Measurements from ENCODE around the gene DENND2A.
"Not testable (repeated sequence)": the region's sequence is repeated elsewhere in the genome, so short reads cannot be mapped to it uniquely, and the experiment has no call there.

Gene DENND2A

DNA sequence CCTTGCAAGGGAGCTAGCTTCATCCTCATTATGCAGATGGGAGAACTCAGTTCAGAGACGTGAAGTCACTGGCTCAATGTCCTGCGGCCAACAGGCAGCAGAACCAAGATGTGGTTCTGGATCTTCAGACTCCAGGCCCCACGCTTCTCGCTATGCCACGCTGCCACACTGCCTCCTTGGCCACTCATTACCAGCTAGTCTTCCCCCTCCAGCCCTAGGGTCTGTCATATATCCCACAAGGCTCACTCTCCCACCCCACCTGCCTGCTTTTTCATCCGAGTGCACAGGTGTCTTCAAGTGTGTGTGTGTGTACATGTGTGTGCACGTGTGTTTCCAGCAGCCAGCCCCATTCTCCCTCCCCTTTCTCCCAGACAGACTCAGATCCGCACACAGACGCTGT is 53.4 kb downstream of the DENND2A start:
- no peak for DNase-seq (ENCODE audit: low read depth in 2 of 2)

DNA sequence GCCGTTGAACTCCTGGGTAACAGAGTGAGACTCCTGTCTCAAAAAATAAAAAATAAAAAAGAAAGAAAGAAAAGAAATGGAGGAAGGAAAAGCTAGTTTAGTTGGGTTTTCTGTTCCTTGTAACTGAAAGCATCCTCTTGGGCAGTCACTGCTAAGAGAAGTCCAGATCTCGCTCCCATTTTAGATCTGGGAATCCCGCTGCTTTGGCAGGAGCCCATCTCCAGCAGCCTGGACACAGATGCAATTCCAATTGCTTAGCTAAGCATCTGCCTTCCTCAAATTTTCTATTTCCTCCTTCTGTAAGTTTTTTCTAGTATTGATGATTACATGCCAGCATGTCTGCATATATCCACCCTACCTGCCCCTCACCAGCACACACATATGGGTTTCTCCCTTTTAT is 54.1 kb downstream of the DENND2A start:
- no peak for DNase-seq (ENCODE audit: low read depth in 2 of 2)

DNA sequence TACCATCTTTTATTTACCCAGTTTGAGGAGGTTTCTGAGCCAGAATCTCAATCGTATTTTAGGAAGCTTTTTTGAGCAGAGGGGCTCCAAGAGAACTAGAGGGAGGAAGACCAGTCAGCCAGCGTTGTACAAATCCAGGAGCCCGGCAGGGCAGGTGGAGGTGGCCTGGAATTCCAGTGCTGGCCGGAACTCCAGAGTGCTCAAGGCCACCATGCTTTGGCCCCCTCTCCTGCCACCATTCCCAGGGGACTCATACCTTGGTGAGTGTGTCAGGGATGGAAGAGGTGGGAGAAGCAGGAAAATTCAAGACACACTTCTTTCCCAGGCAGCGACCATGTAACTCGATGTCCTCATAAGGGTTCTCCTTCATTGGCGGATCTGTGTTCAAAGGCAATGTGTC is 55.3 kb downstream of the DENND2A start:
- no peak for DNase-seq (ENCODE audit: low read depth in 2 of 2)

DNA sequence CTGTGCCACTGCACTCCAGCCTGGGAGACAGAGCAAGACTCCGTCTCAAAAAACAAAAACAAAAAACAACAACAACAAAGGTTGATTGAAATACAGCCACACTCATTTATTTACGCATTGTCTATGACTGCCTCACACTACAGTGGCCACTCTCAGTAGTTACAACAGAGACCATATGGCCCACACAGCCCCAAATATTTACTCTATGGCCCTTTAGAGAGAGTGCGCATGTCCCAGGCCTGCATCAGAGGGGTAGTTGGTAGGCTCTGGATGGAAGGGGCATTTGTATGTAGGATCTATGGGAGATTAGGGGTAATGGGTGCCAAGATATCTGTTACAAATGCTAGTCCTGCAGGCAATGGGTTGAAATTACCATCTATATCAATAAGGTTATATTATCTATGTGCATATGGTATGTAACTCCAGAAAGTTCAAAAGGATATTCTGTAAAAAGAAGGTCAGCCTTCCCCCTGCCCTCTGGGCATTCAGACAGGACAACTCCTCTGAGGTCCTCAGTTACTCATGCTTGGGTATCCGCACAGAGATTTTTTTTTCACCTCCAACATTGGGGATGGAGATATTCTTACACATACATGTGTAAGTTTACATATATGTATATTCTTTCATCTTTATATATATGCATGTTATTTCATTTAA is 56.3 kb downstream of the DENND2A start:
- no peak for DNase-seq (ENCODE audit: low read depth in 2 of 2)

DNA sequence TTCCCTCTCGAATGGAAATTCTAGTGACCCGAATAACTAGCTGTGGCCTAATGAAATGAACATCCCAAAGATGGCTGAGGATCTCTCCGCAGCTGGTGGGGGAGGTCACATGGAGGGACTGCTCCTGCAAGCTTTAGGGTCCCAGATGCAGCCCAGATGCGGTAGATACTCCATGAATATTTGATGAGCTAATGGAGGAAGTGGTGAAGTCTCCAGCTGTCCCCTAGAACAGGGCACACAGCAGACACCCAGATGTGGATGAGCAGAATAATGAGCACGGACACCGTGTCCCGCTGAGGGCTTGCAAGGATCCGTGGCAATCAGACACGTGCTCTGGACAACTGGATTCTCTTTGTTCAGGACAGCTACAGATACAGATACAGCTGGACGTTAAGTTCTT is 59.2 kb downstream of the DENND2A start:
- DNase-seq (ENCODE audit: low read depth in 2 of 2) = no peak

DNA sequence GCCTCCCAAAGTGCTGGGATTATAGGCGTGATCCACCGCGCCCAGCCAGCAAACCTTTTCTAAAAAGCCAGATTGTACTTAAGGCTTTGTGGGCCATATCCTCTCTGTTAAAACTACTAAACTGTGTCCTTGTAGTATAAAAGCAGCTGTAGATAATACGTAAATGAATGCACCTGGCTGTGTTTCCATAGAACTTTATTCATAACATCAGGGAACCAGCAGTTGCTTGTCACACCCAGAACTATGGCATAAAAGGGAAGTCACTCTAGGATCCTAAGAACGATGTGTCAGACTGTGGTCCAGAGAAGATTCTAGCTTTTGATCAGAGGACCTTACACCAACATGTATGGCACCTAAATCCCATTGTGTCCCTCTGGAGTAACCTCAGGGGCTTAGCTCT is 63.0 kb downstream of the DENND2A start:
- no peak for DNase-seq (ENCODE audit: low read depth in 2 of 2)

DNA sequence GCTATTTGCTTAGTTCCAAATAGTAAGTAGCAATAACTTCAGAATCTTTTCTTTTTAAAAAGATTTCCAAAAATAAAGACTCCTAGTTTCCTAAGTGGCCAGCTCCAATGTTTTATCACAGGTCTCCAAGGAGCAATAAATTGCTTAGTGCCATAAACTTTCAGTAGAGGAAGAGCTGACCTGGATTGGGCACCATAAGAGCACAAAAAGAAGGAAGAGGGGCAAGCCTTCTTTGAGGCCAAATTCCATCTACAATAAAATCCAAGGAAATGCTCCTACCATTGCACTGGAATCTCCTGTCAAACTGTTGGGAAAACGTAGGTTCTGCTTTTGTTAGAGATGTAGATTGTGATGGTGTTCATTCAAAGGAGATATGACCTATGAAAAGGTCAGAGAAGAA is 64.0 kb downstream of the DENND2A start:
- no peak for DNase-seq (ENCODE audit: low read depth in 2 of 2)

DNA sequence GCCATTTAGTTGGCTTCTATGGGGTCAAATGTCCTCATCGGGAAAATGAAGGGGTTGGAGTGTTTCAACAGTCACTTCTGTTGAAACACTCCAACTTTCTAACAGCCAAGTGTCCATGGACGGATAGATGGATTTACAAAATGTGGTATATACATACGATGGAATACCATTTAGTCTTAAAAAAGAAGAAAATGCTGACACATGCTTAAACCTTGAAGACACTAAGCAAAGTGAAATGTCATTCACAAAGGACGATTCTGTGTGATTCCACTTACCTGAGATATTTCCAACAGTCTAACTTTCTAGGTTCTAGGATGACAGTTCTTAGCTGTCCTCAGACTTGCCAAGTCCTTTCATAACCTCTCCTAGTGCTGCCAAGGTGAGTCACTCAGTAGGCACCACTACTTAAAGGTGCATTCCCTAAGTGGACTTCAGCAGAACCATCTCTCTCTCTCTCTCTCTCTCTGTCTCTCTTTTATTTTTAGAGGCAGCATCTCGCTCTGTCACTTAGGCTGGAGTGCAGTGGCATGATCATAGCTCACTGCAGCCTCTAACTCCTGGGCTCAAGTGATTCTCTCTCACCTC is 69.0 kb downstream of the DENND2A start:
- no peak for DNase-seq (ENCODE audit: low read depth in 2 of 2)

DNA sequence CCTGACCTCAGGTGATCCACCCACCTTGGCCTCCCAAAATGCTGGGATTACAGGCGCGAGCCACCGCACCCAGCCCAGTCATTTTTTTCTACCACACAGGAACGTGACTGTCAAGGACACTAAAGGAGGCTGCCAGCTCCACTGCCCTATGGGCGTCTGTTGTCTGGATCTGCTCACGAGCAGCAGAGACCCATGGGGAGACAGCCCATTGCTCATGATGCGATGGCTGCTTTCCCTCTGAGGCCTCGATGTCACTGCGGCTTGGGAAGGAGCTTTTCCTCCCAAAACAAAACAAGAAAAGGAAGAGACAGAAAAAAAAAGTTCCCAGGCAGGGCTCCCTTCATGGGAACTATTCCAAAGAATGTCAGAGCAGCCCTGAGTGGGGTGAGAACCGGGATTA is 70.5 kb downstream of the DENND2A start:
- no peak for DNase-seq (ENCODE audit: low read depth in 2 of 2)

DNA sequence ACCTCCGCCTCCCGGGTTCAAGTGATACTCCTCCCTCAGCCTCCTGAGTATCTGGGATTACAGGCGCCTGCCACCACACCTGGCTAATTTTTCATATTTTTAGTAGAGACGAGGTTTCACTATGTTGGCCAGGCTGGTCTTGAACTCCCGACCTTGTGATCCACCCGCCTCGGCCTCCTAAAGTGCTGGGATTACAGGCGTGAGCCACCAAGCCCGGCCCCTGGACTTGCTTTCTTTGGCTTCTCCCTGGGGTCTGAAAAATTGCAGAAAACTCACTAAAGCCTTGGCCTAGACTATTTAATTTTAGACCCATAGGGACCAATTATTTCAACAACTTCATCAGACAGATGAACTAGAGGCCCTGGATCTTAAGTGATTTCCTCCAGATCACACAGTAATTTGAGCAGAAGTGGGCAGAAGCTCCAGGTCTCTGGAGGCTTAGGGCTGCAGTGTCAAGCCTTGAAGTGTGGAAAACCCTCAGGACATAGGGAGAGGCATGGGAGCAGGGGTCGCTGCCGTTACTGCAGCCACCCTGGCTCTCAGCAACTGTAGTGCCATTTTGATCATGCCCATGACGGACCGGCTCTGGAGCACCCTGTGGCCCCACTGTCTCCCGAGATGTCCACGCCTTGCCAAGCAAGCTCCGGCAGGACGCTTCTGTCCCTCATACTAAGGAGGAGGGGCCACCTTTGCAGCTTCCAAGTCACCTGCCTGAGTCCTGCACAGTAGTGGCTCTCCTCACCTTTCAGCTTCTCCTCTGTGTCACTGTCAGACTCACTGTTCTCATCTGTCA is 72.4 kb downstream of the DENND2A start:
- DNase-seq (ENCODE audit: low read depth in 2 of 2) = no peak

DNA sequence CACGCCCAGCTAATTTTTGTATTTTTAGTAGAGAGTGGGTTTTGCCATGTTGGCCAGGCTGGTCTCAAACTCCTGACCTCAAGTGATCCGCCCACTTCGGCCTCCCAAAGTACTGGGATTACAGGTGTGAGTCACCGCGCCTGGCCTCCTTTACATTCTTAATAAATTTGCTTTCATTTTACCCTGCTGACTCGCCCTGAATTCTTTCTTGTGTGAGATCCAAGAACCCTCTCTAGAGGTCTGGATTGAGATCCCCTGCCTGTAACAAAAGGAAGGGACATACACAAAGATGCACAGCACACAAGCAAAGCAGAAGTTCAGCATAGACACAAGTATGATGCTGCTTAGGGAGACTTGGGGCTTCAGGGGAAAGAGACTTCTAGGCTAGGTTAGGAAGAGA is 74.4 kb downstream of the DENND2A start:
- not testable (repeated sequence) for DNase-seq (ENCODE audit: low read depth in 2 of 2)

DNA sequence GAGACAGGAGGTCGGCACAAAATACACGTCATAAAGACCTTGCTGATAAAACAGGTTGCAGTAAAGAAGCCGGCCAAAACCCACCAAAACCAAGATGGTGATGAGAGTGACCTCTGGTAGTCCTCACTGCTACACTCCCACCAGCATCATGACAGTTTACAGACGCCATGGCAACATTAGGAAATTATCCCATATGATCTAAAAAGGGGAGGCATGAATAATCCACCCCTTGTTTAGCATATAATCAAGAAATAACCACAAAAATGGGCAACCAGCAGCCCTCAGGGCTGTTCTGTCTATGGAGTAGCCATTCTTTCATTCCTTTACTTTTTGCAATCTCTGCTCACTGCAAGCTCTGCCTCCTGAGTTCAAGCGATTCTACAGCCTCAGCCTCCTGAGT is 74.9 kb downstream of the DENND2A start:
- not testable (repeated sequence) for DNase-seq (ENCODE audit: low read depth in 2 of 2)

DNA sequence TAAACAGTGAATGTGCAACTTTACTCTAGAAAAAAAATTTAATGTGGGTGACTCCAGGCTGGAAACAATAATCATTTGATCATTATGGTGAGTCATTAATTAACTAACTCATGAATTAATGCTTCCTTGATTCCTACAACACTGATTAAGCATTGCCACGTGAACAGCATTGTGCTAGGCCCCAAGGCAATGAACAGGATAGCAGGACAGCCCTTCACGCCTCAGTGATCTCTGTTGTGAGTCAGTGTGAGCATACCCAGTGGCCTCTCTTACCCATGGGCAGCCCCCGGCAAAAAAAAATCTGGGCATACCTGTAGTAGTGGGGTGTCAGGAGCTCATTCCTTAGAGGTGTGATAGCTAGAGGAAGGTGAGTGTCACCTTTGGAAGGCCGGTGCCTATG is 76.0 kb downstream of the DENND2A start:
- no peak for DNase-seq (ENCODE audit: low read depth in 2 of 2)

DNA sequence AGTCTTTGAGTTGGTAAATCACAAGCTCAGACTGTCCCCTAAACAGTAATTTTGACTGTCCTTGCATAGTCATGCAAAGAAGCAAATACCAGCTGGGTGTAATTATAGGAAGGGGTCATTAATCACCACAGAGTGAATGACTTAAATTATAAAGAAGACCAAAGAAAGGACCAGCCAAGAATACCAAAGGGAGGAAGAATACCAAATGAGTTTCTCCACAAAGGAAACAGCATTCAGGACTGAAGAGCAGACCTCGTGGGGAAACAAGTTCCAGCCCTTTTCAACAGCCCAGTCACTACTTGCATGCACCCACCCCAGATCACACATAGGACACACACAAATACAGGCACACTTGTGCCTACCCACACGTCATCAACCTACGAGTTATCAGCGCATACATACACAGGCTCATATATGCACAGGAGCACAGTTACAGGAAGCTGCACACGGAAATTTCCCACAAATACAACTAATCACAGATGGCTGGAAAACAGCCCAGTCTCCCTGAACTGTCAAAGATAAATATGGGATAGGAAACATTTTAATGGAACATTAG is 77.6 kb downstream of the DENND2A start:
- DNase-seq (ENCODE audit: low read depth in 2 of 2) = no peak

DNA sequence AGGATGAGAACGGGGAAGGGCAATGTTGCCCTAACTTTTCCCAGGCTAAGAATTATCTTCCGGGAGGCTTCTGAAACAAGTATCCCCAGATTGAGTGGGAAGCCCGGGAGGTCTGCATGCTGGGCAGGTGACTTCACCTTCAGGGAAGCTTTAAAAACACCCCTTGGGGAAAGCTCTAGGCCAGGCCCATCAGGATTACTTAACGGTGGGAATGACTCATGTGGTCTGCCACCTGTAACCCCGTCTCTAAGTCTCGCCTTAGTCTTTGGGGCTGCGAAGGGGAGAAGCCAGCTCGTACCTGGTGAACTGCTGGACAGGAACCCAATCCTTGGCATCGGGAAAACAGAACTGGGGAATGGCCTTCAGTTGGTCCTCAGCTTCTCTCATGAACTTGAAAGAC is 81.2 kb downstream of the DENND2A start:
- DNase-seq (ENCODE audit: low read depth in 2 of 2) = no peak

DNA sequence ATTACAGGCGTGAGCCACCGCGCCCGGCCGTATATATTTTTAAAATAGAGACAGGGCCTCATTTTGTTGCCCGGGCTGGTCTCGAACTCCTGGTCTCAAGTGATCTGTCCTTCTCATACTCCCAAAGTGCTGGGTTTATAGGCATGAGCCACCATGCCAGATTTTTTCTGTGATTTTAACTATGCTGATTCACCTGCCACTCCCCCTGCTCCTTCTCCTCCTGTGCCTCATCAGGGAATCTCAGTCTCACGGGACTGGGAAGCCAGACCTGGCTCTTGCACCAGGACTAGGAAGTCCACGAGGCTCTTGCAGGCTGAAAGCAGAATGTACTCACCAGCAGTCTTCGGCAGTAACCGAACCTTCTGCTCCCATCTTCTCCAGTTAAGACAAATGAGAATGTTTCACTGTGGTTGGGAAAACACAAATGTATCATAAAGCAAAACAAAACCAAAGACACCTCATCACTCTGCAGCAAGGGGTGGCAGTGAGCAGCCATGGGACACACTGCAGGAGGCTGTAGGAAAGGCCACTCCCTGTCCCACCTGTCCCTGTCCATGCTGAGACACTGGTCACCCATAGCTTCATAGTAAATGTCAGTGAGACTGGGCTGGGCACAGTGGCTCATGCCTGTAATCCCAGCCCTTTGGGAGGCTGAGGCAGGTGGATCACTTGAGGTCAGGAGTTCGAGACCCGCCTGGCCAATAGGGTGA is 82.6 kb downstream of the DENND2A start:
- no peak for DNase-seq (ENCODE audit: low read depth in 2 of 2)

DNA sequence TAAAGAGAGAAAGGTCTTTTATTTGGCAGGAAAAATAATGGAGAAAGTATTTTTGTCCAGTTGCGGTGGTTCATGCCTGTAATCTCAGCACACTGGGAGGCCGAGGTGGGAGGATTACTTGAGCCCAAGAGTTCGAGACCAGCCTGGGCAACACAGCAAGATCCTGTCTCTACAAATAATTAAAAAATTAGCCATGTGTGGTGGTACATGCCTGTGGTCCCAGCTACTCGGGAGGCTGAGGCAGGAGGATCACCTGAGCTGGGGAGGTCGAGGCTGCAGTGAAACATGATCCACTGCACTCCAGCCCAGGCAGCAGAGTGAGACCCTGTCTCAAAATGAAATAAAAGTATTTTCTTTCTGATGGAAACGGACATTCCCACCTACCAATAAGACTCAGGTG is 83.5 kb downstream of the DENND2A start:
- DNase-seq (ENCODE audit: low read depth in 2 of 2) = no peak

DNA sequence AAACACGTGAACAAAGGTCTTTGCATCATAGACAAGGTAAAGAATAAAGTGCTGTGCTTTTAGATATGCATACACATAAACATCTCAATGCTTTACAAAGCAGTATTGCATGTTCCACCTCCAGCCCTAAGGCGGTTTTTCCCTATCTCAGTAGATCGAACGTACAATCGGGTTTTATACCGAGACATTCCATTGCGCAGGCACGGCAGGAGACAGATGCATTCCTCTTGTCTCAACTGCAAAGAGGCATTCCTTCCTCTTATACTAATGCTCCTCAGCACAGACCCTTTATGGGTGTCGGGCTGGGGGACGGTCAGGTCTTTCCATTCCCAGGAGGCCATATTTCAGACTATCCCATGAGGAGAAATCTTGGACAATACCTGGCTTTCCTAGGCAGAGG is 87.4 kb downstream of the DENND2A start:
- not testable (repeated sequence) for DNase-seq (ENCODE audit: low read depth in 2 of 2)

DNA sequence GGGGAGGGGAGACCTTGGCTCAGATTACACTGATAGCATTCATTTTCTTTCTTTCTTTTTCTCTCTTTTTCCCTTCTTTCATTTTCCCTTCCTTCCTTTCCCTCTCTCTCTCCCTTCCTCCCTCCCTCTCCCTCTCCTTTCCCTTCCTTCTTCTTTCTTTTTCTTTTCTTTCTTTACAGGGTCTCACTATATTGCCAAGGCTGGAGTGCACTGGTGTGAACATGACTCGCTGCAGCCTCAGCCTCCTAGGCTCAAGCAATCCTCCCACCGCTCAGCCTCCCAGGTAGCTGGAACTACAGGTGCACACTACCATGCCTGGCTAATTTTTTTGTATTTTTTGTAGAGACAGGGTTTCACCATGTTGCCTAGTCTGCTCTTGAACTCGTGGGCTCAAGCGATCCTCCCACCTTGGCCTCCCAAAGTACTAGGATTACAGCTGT is 88.4 kb downstream of the DENND2A start:
- no peak for DNase-seq (ENCODE audit: low read depth in 2 of 2)

DNA sequence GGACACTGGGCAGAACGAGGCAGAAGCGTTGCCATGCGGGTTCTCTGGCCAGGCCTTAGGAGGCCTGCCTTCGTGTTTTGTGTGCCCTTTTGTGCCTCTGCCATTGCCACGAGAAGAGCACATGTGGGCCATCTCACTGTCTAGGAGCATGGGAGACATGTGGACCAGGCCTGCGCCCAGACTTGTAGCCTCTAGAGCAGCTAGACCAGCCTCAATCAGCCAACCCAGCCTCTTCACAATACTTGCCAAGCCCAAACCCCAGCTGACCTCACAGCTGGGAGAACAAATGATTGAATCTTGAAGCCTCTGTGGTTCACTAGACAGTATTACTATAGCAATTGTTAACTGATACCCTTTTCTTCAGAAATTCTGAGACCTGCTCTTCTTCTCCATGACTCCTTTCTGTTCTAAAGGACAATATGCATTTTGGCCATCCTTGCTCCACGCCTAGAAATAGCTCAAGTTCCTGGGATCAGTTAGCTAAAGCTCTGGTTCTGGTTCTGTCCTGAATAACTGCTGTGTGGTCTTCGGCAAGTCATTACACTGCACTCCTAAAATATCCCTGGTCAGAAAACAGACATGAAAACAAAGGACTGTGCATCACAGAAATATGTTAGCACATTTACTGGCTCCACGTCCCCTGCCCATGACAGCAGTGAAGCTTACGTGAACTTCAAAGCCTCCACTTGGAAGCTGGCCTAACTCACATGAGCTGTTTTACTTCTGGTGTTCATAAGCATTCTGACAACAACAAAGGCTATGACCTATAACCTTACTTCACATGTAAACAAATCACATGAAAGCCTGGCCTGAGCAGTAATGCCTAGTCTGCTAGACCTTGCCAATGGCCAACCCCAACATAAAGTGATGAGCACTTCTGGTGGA is 89.0 kb downstream of the DENND2A start:
- DNase-seq (ENCODE audit: low read depth in 2 of 2) = no peak

DNA sequence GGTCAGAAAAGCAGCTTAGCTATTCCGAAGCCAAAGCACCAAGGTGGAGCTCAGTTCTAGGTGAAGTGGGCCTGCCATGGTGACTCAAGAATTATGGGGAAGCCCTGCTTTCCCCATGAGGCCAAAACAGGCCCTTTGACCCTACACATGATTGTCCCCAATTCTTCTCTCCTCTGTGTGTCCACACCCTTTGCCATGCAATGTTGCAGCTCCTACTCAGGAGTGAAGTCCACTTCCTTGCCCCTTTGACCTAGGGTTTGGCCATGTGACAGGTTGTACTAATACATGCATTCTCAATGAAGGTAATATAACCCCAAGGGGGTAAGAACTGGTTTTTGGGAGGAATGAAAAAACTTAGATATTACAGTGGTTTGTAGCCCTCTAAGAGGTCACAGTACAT is 93.7 kb downstream of the DENND2A start:
- DNase-seq (ENCODE audit: low read depth in 2 of 2) = no peak
